Endodermal cell (in vitro differentiated cells): ENCODE data around the gene COX7B. TPM values are rescaled to one million over a fixed set of nuclear protein-coding genes. Genes with fewer than 3 reads are reported as not detected.
A peak's percentile ranks its signal among the peaks of the same experiment; 100 is the strongest.

ENCODE experiments used
- DNase-seq: peaks from one replicate; pipeline ENCODE4 v3.0.0-alpha.2; 2017
- H3K27ac ChIP-seq: 2 replicates; pipeline ENCODE4 v1.5.1; 2013; ENCODE audit warnings: mild to moderate bottlenecking, low read depth, low read length, moderate library complexity
- H3K27me3 ChIP-seq: 2 replicates; pipeline ENCODE4 v1.6.1; 2013; ENCODE audit warnings: mild to moderate bottlenecking, low read length, moderate library complexity; ENCODE audit not compliant: insufficient read depth, control insufficient read depth, poor library complexity, severe bottlenecking
- H3K36me3 ChIP-seq: 2 replicates; pipeline ENCODE4 v1.7.0; 2013; ENCODE audit warnings: mild to moderate bottlenecking, low read length, moderate library complexity; ENCODE audit not compliant: control insufficient read depth, insufficient read depth
- H3K4me1 ChIP-seq: one replicate; pipeline ENCODE4 v1.7.0; 2013; ENCODE audit warnings: low read length; ENCODE audit not compliant: control insufficient read depth, insufficient read depth
- H3K4me3 ChIP-seq: 2 replicates; pipeline ENCODE4 v1.5.1; 2013; ENCODE audit warnings: mild to moderate bottlenecking, low read length, moderate library complexity
- H3K9ac ChIP-seq: 2 replicates; pipeline ENCODE4 v1.6.1; 2013; ENCODE audit warnings: mild to moderate bottlenecking, low read length, moderate library complexity; ENCODE audit not compliant: poor library complexity, severe bottlenecking; ENCODE audit errors: extremely low read depth
- H3K9me3 ChIP-seq: 2 replicates; pipeline ENCODE4 v1.6.1; 2013; ENCODE audit warnings: mild to moderate bottlenecking, low read length, moderate library complexity; ENCODE audit not compliant: control insufficient read depth
- H3K27ac Mint-ChIP-seq: 2 replicates; pipeline ENCODE4 v1.8.0; 2020; ENCODE audit warnings: mixed read lengths
- H3K27me3 Mint-ChIP-seq: 2 replicates; pipeline ENCODE4 v1.8.0; 2021; ENCODE audit warnings: mild to moderate bottlenecking, mixed read lengths; ENCODE audit not compliant: insufficient read depth
- H3K36me3 Mint-ChIP-seq: 2 replicates; pipeline ENCODE4 v1.8.0; 2020; ENCODE audit warnings: low read depth, mixed read lengths
- H3K4me1 Mint-ChIP-seq: 2 replicates; pipeline ENCODE4 v1.8.0; 2020; ENCODE audit warnings: mixed read lengths
- H3K4me3 Mint-ChIP-seq: 2 replicates; pipeline ENCODE4 v1.8.0; 2020; ENCODE audit warnings: mild to moderate bottlenecking, moderate library complexity, mixed read lengths
- H3K9me3 Mint-ChIP-seq: 2 replicates; pipeline ENCODE4 v1.8.0; 2020; ENCODE audit warnings: mild to moderate bottlenecking, mixed read lengths
- CTCF ChIP-seq: fragments of 200-600 bp; sonication (generic); conservative IDR thresholded peaks from 2 replicates; pipeline ENCODE4 v1.5.0; 2021; ENCODE audit warnings: antibody characterized with exemption, mild to moderate bottlenecking
- WGBS, 2 experiments: methylation state at CpG; one replicate each; pipeline versions ENCODE4 v1.1.5 to v1.1.7; 2013; ENCODE audit warnings: missing lambda C conversion rate in 2 of 2, mixed read lengths in 1 of 2; ENCODE audit not compliant: insufficient coverage in 1 of 2, insufficient read length in 1 of 2; 5-methylcytosine and 5-hydroxymethylcytosine counted together
- total RNA-seq, 2 donors: library from RNA; stranded (reverse); fragmentation: NEBNext Ultra II Directional in 1 of 2; extraction: Animal tissue kit (Norgen Biotek cat#: 25700) in 1 of 2; gene quantifications; 2 replicates in 1 of 2; 3 replicates in 1 of 2; pipeline ENCODE4 v1.2.1, GENCODE V29; 2021

Gene COX7B
- total RNA-seq, 2 donors from 2014 or later: 190 to 193 TPM

GRCh38 chrX:77900688-77901087 lies 1.4 kb downstream of the COX7B start:
- TF ChIP-seq CTCF: no peak
- no peaks in the 10 kb centered on the region for H3K27me3 Mint-ChIP-seq
- peaks cover 30% of the 10 kb centered on the region for H3K36me3 ChIP-seq
- no peaks in the 10 kb centered on the region for H3K27me3 ChIP-seq
- no peaks in the 10 kb centered on the region for H3K4me1 ChIP-seq
- 80% methylated on average over 1 of the region's 1 CpG; no CpG with 5 or more reads in 1 of the 2 experiments for whole genome bisulfite sequencing, 2 experiments
- H3K36me3 Mint-ChIP-seq: peaks cover 23% of the 10 kb centered on the region
- DNase-seq: no peak
- peaks cover 3% of the 10 kb centered on the region for H3K4me1 Mint-ChIP-seq
- peaks cover 7% of the 10 kb centered on the region for H3K9me3 ChIP-seq
- no peak overlapping the region for H3K27ac Mint-ChIP-seq
- peak overlapping the region; percentile 93 for H3K9ac ChIP-seq
- peak overlapping the region; percentile 81 for H3K4me3 Mint-ChIP-seq
- H3K4me3 ChIP-seq: peak overlapping the region; percentile 99
- no peak overlapping the region for H3K27ac ChIP-seq
- peaks cover 41% of the 10 kb centered on the region for H3K9me3 Mint-ChIP-seq

- H3K4me3 Mint-ChIP-seq: no peak overlapping the region
- H3K4me3 ChIP-seq: peak overlapping the region; percentile 99
- peaks cover 3% of the 10 kb centered on the region for H3K4me1 Mint-ChIP-seq
- WGBS, 2 experiments: 80 to 87% methylated on average over 1 to 5 of the region's 5 CpGs
- H3K27ac ChIP-seq: no peak overlapping the region
- H3K36me3 Mint-ChIP-seq: peaks cover 23% of the 10 kb centered on the region
- H3K27ac Mint-ChIP-seq: no peak overlapping the region
- H3K27me3 ChIP-seq: no peaks in the 10 kb centered on the region
- no peak overlapping the region for H3K9ac ChIP-seq
- peaks cover 30% of the 10 kb centered on the region for H3K36me3 ChIP-seq
- TF ChIP-seq CTCF: no peak
- no peak for DNase-seq
- H3K9me3 ChIP-seq: peaks cover 7% of the 10 kb centered on the region
- H3K9me3 Mint-ChIP-seq: peaks cover 37% of the 10 kb centered on the region
- no peaks in the 10 kb centered on the region for H3K27me3 Mint-ChIP-seq
- no peaks in the 10 kb centered on the region for H3K4me1 ChIP-seq
These were observed 2.2 kb downstream of the COX7B start for GRCh38 chrX:77901506-77901905.

GRCh38 chrX:77910108-77910840 lies 11.0 kb downstream of the COX7B start, which contains the start of gene ATP7A:
TSS of gene ATP7A (plus strand) at chrX:77910693. CDS start at chrX:77971642, 60,949 bp downstream.
- Histone ChIP-seq H3K9me3 (no peaks in the 10 kb centered on the region), H3K4me1 (no peaks in the 10 kb centered on the region), H3K27me3 (no peaks in the 10 kb centered on the region), H3K4me3 (peak within 1 kb of the TSS; percentile 90), H3K27ac (peak within 1 kb of the TSS; percentile 68), H3K36me3 (no peaks in the 10 kb centered on the region), H3K9ac (peak within 1 kb of the TSS; percentile 69)
- Mint-ChIP-seq H3K27me3 (no peaks in the 10 kb centered on the region), H3K4me1 (peaks cover 8% of the 10 kb centered on the region), H3K36me3 (no peaks in the 10 kb centered on the region), H3K9me3 (peaks cover 25% of the 10 kb centered on the region), H3K27ac (peak within 1 kb of the TSS; percentile 89), H3K4me3 (peak within 1 kb of the TSS; percentile 73)
- peak; percentile 63 for TF ChIP-seq CTCF
- DNase-seq: peak; percentile 93
- WGBS, 2 experiments: 10 to 39% methylated on average over 9 to 32 of the region's 36 CpGs
